Parathyroid adenoma (tissue), 2 donors: ENCODE measurements around the gene PLAC9.

Experiments
- H2AFZ ChIP-seq: fragments of 300-600 bp; sonication (generic); one replicate; pipeline ENCODE4 v1.7.0; 2017; ENCODE audit warnings: antibody characterized with exemption, mild to moderate bottlenecking
- H3K27ac ChIP-seq: fragments of 300-600 bp; sonication (generic); one replicate; pipeline ENCODE4 v1.7.0; 2017
- H3K27me3 ChIP-seq: fragments of 300-600 bp; sonication (generic); one replicate; pipeline ENCODE4 v1.7.0; 2017; ENCODE audit warnings: low read length; ENCODE audit not compliant: control insufficient read depth, insufficient read depth
- H3K36me3 ChIP-seq: fragments of 300-600 bp; sonication (generic); one replicate; pipeline ENCODE4 v1.7.0; 2017; ENCODE audit warnings: low read length; ENCODE audit not compliant: control insufficient read depth, insufficient read depth
- H3K4me1 ChIP-seq: fragments of 300-600 bp; sonication (generic); one replicate; pipeline ENCODE4 v1.7.0; 2017; ENCODE audit warnings: control low read depth
- H3K4me2 ChIP-seq: fragments of 300-600 bp; sonication (generic); one replicate; pipeline ENCODE4 v1.7.0; 2017; ENCODE audit warnings: low read length
- H3K4me3 ChIP-seq: fragments of 300-600 bp; sonication (generic); one replicate; pipeline ENCODE4 v1.7.0; 2017; ENCODE audit warnings: low read depth, low read length
- H3K79me2 ChIP-seq: fragments of 300-600 bp; sonication (generic); one replicate; pipeline ENCODE4 v1.7.0; 2017; ENCODE audit warnings: control low read depth
- H3K9ac ChIP-seq: fragments of 300-600 bp; sonication (generic); one replicate; pipeline ENCODE4 v1.7.0; 2017; ENCODE audit warnings: mild to moderate bottlenecking
- H3K9me3 ChIP-seq: fragments of 300-600 bp; sonication (generic); one replicate; pipeline ENCODE4 v1.7.0; 2017; ENCODE audit warnings: low read length; ENCODE audit not compliant: control insufficient read depth
- CTCF ChIP-seq: fragments of 300-600 bp; sonication (generic); IDR thresholded peaks from one replicate; pipeline ENCODE4 v1.7.0; 2017; ENCODE audit warnings: antibody characterized with exemption, mild to moderate bottlenecking
- donor health status: primary hyperparathyroidism.

The PLAC9 gene

GRCh38 chr10:80110986-80111385 lies 21.5 kb upstream of the PLAC9 start:
- Histone ChIP-seq H3K4me3 (no peak overlapping the region), H2AFZ (no peak overlapping the region), H3K4me1 (no peaks in the 10 kb centered on the region), H3K27ac (no peak overlapping the region), H3K4me2 (no peak overlapping the region), H3K9ac (no peak overlapping the region), H3K27me3 (no peaks in the 10 kb centered on the region), H3K36me3 (no peaks in the 10 kb centered on the region), H3K79me2 (no peaks in the 10 kb centered on the region), H3K9me3 (no peaks in the 10 kb centered on the region)
- no peak for TF ChIP-seq CTCF

GRCh38 chr10:80118669-80119068 lies 13.9 kb upstream of the PLAC9 start:
- Histone ChIP-seq H3K27ac (no peak overlapping the region), H3K9me3 (no peaks in the 10 kb centered on the region), H3K27me3 (no peaks in the 10 kb centered on the region), H3K9ac (no peak overlapping the region), H3K4me3 (no peak overlapping the region), H3K4me1 (no peaks in the 10 kb centered on the region), H2AFZ (no peak overlapping the region), H3K4me2 (no peak overlapping the region), H3K79me2 (no peaks in the 10 kb centered on the region), H3K36me3 (no peaks in the 10 kb centered on the region)
- TF ChIP-seq CTCF, result no peak

- H3K27me3 ChIP-seq, result no peaks in the 10 kb centered on the region
- no peak overlapping the region for H3K4me3 ChIP-seq
- no peaks in the 10 kb centered on the region for H3K79me2 ChIP-seq
- no peak overlapping the region for H3K9ac ChIP-seq
- H3K27ac ChIP-seq, result no peak overlapping the region
- no peaks in the 10 kb centered on the region for H3K9me3 ChIP-seq
- no peak for TF ChIP-seq CTCF
- H2AFZ ChIP-seq, result no peak overlapping the region
- H3K4me1 ChIP-seq, result no peaks in the 10 kb centered on the region
- H3K36me3 ChIP-seq, result no peaks in the 10 kb centered on the region
- no peak overlapping the region for H3K4me2 ChIP-seq
Observed at GRCh38 chr10:80122110-80122710, 10.3 kb upstream of the PLAC9 start.

GRCh38 chr10:80122746-80123145 lies 9.8 kb upstream of the PLAC9 start:
- Histone ChIP-seq H3K4me3 (no peak overlapping the region), H3K27ac (no peak overlapping the region)

More at GRCh38 chr10:80122746-80123145, 9.8 kb upstream of the PLAC9 start:
- H2AFZ ChIP-seq, result no peak overlapping the region
- no peaks in the 10 kb centered on the region for H3K4me1 ChIP-seq
- H3K79me2 ChIP-seq, result no peaks in the 10 kb centered on the region
- no peak for TF ChIP-seq CTCF
- H3K4me2 ChIP-seq, result no peak overlapping the region
- no peaks in the 10 kb centered on the region for H3K36me3 ChIP-seq
- H3K9ac ChIP-seq, result no peak overlapping the region
- no peaks in the 10 kb centered on the region for H3K9me3 ChIP-seq
- no peaks in the 10 kb centered on the region for H3K27me3 ChIP-seq
